Upper lobe of left lung (tissue), 4 donors: ENCODE data around the gene LRRC43.

Experiments
- CTCF ChIP-seq, 6 experiments: fragments of 450-650 bp in 4 of 6; fragments of 200-600 bp in 2 of 6; sonication (generic) in 2 of 6; IDR thresholded peaks; one replicate each; pipeline ENCODE4 v1.5.1; 2016 to 2019; ENCODE audit warnings: antibody characterized with exemption in 6 of 6
- POLR2A ChIP-seq, 4 donors: fragments of 450-650 bp; IDR thresholded peaks; one replicate each; pipeline ENCODE4 v1.5.1; 2016 to 2017; ENCODE audit warnings: antibody characterized with exemption in 4 of 4, mild to moderate bottlenecking in 2 of 4

- no peak for TF ChIP-seq CTCF (IDR thresholded peaks at IDR 0.05)
- TF ChIP-seq POLR2A (IDR thresholded peaks at IDR 0.05): no peak
These were observed 43.7 kb upstream of the LRRC43 start for GRCh38 chr12:122139266-122139665.
